ENCODE results near the gene PKIG. TPM values are rescaled to one million over a fixed set of nuclear protein-coding genes. Genes with fewer than 3 reads are reported as not detected.

Gene PKIG
- total RNA-seq, result 39.8 TPM

GRCh38 chr20:44582311-44583025, at the start of gene PKIG:
PKIG (plus strand) TSS chr20:44582579; CDS start chr20:44614557, 31,978 bp downstream.

GRCh38 chr20:44651684-44652423, 69.5 kb downstream of the PKIG start, which contains the start of gene ADA:
ADA (minus strand) TSS chr20:44651699; CDS start chr20:44651607, 92 bp downstream.

Other genes with a start within 250 kb of the PKIG start
- not detected for gene R3HDML, start 245.5 kb upstream of the PKIG start, total RNA-seq
- 28.7 TPM for gene HNF4A, start 226.9 kb upstream of the PKIG start, total RNA-seq
- 9.4 TPM for gene TTPAL, start 106.7 kb upstream of the PKIG start, total RNA-seq
- 56.0 TPM for gene SERINC3, start 60.5 kb upstream of the PKIG start, total RNA-seq
- gene ADA, start 69.1 kb downstream of the PKIG start, total RNA-seq, result 5.2 TPM
- gene CCN5, start 132.8 kb downstream of the PKIG start, total RNA-seq, result not detected
- gene KCNK15, start 163.3 kb downstream of the PKIG start, total RNA-seq, result 0.23 TPM
- gene RIMS4, start 228.0 kb downstream of the PKIG start, total RNA-seq, result 1.1 TPM

All from metanephros (tissue), 1 donor.